ENCODE results near the gene NT5DC1.
A peak's percentile ranks its signal among the peaks of the same experiment; 100 is the strongest.

Gene NT5DC1

GRCh38 chr6:116100419-116101301 is at the start of gene NT5DC1:
Gene NT5DC1, plus strand, starts transcription at chr6:116100853. Its CDS starts 78 bp downstream, at chr6:116100931.
- peak; percentile 78 to 82 for DNase-seq

DNA sequence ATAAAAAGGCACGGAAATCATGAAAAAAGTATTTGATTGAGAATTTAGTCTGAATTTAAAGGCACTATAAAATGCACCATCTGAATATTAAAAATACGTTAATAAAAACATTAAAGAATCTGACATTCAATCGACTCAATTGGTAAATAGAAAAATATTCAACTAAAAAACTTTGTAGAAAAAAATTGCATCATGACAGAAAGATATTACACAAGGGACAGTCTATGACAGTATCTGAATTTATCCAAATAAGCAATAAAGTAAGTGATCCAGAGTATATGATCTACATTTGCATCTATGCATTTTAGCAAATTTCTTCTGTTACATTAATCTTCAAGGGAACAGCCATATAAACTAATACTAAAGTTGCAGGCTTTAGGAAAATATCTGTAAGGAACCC is 49.4 kb upstream of the NT5DC1 start:
- no peak for DNase-seq

DNA sequence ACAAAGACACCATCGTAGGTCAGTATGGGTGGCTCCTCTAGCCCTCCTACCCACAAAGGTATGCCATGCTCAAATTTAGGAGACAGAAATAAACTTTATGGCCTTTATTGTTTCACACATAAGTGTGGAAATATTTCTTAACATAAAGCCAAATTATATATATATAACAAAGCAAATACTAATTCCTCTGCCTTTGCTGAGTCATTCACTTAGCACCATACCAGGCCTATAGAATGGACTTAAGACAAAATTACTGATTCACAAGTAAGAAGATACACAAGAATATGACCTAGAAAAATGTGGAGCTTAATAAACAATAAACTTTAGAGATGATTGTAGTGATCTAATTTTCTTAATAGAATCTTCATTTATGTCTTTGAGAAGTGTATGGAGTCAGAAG is 45.1 kb upstream of the NT5DC1 start:
- no peak for DNase-seq

DNA sequence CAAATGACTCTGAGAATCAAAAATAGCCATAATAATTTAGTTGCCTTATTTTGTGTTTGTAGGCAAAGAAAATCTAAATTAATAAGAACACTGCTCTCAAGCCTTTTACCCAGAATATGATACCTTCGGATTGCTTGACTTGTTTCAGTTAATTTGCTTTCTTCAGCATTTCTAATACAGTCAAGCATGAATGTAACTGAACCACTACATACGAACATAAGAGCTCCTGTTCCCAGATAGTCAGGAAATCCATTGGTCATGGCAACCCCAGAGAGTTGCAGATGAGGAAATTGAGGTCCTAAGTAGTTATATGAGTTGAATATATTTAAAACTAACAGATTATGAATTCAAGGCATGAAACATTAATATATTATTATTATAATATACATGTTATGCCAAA is 42.9 kb upstream of the NT5DC1 start:
- no peak for DNase-seq

- no peak for DNase-seq
Observed at GRCh38 chr6:116059713-116060571, 40.7 kb upstream of the NT5DC1 start.

DNA sequence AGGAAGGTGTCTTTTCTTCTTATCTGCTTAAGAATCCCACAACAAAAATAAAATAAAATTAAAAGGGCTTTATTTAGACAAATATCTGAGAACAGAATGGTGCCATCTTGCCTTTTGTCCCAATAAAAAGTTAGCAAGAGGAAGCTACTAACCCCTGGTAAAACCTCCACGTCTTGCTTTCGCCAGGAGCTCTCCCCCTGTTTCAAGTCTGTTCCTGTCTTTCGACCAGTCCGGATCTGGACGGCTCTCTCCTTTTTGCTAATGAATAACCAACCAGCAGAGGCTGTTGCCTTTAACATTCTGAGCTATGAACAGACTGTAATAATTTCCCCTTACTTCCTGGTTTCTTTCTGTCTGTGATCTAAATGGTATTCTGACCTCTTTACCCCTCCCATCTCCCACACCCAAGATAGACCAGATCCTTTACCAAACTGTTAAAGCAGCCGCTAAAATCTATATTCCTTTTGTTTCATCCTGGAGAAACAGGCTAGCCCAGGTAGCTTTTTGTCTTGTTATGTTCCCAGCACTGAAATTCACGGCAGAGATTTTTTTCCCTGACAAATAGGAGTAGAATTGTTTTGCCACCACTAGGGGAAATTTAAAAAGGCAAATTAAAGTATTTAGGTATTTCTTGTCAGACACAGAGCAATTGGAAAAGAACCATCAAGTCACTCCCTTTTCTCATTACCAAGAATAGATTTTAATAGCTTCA is 39.9 kb upstream of the NT5DC1 start, which contains the start of gene FRK:
FRK (minus strand) TSS at position 320 of the 712 bp plus-strand sequence. CDS start 580 bp downstream, outside the sequence.
- no peak for DNase-seq

- DNase-seq: no peak
Observed at GRCh38 chr6:116062496-116062895, 38.2 kb upstream of the NT5DC1 start.

DNA sequence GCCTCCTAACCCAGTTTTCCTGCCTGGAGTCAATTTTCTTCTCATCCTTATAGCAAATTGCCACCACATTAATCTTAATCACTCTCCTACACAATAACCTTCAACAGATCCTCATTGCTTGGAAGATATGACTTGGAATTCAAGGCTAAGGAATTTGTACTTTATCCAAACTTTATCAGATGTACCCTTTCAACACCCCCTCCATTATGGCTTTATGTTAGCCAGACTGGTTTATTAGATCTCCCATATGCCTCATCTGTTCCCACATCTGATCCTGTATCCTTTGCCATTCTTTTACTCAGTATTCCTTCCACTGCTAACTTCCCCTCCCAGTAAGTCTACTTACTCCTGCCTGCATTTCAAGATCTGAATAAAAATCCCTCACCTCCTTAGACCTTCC is 36.0 kb upstream of the NT5DC1 start:
- DNase-seq: no peak

- DNase-seq: no peak
Observed at GRCh38 chr6:116066789-116067188, 33.9 kb upstream of the NT5DC1 start.

DNA sequence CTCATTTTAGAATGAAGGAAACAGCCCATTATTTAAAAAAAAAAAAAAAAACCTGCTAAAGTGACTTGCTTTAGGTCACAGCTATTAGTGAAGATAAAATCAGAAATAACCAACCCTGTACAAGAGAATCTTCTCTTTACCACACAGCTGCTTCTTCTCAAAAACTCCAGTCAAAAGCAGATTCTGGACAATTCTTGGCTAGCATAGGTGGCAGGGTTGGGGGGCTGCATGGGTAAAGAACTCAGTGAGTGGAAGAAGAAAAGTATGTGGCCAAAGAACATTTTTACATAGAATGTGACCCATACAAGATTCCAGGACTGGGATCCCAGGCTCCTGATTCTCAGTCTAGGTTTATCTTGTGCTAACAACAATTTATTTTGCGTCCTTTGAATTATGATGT is 30.6 kb upstream of the NT5DC1 start:
- no peak for DNase-seq

- no peak for DNase-seq
Observed at GRCh38 chr6:116070616-116071389, 29.9 kb upstream of the NT5DC1 start.

DNA sequence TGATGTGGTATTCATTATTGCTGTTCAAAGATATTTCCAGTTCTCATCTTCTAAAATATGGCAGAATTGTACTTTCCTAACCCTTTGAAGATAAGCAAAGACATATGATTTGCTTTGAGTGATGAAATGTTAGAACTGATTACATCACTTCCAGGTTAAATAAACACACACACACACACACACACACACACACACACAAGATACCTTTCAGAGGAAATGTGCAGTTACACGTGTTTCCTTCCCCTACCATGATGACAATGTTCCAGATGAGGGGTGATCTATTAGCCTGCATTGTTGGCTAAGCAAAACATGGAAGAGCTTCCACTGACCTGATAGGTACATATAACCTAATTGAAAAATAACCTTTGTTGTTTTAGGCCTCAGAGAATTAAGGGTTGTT is 28.3 kb upstream of the NT5DC1 start:
- no peak for DNase-seq

DNA sequence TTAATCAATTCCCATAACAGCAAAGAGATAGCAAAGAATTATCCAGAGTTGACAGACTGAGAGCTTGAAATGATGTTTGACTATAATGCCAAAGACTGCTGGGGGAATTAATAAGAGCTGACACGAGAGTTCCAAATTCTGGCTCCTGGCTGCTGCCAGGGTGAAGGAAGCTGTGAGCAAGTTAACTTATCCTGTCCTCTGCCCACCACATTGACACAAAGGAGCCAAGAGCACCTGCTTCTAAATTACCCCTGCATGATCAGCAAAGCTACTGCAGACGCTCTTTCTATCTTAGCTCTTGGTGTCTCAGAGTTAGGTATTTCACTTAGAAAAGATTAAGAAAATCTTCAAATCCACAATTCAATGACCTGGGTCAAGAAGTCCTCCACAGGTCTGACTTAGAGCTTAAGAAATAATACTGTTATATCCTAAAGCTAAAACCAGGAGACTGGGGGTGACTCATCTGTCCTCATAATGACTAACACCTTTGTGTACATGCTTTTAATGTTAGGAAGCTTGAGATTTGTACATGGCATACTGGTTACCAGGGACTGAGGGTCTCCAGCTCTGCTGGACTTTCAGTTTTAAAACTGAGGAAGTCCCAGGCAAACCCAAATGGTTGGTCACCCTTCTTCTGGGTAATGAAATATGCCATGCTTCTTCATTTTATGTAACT is 26.8 kb upstream of the NT5DC1 start:
- DNase-seq: no peak

GRCh38 chr6:116074732-116075390 is 25.8 kb upstream of the NT5DC1 start:
- no peak for DNase-seq

DNA sequence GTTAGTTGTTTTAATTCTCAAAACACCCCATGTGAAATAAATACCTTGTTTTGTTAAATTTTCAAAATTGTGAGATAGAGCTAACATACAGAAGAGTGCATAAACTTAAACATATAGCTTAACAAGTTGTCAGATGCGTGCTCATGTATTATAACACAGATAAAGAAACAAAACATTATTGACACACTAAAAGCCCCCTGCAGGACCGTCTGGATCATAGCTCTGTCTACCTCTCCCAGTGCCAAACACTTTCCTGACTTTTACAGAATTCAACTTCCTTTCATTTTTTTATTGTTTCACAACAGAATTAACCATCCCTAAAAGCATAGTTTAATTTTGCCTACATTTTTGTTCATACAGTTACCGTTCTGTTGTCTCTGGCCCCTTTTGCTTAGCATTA is 22.1 kb upstream of the NT5DC1 start:
- DNase-seq: no peak

- no peak for DNase-seq
Observed at GRCh38 chr6:116078945-116079344, 21.7 kb upstream of the NT5DC1 start.

- DNase-seq: no peak
Observed at GRCh38 chr6:116083052-116083451, 17.6 kb upstream of the NT5DC1 start.

- no peak for DNase-seq
Observed at GRCh38 chr6:116084284-116084683, 16.4 kb upstream of the NT5DC1 start.

- DNase-seq: no peak
Observed at GRCh38 chr6:116087437-116088027, 13.1 kb upstream of the NT5DC1 start.

- no peak for DNase-seq
Observed at GRCh38 chr6:116088946-116089345, 11.7 kb upstream of the NT5DC1 start.

DNA sequence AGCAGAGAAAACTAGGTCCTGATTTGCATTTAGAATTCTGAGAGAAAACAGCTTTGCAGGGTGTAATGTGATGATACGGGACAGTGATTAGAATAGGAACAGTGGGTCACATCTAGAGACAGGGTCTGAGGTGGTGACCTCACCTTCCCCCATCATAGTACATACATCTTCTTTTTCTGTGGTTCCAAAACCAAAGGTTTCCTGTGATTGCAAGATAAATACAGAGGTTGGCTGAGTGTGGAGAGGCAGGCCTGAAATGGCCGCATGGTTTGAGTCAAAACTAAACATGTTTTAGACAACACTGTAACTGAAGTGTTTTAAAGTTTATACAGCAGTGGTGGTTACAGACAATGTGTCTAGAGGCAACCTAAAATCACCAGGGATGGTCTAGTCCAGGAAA is 10.4 kb upstream of the NT5DC1 start:
- no peak for DNase-seq
